DOHH2 (cell line): Measurements from ENCODE around the gene SSC5D.

Source experiments
- H3F3A ChIP-seq: fragments of 200-600 bp; sonication (generic), shearing (Covaris generic); 2 replicates; pipeline ENCODE4 v1.6.0; 2016; ENCODE audit warnings: antibody characterized with exemption, mild to moderate bottlenecking; ENCODE audit not compliant: control insufficient read depth, insufficient read depth
- H3K27ac ChIP-seq: fragments of 200-600 bp; sonication (generic); 2 replicates; pipeline ENCODE4 v1.5.1; 2014; ENCODE audit warnings: low read depth, mild to moderate bottlenecking, low read length, moderate library complexity
- H3K27me3 ChIP-seq: fragments of 200-600 bp; sonication (generic); 2 replicates; pipeline ENCODE4 v1.6.1; 2014; ENCODE audit warnings: mild to moderate bottlenecking, low read length, mixed read lengths; ENCODE audit not compliant: control insufficient read depth
- H3K36me3 ChIP-seq: fragments of 200-600 bp; sonication (generic); 2 replicates; pipeline ENCODE4 v1.6.1; 2014; ENCODE audit warnings: mild to moderate bottlenecking, low read length, moderate library complexity, mixed read lengths; ENCODE audit not compliant: control insufficient read depth
- H3K4me1 ChIP-seq: fragments of 200-600 bp; sonication (generic); 2 replicates; pipeline ENCODE4 v1.6.1; 2014; ENCODE audit warnings: mild to moderate bottlenecking, low read length, mixed read lengths; ENCODE audit not compliant: control insufficient read depth
- H3K4me2 ChIP-seq: fragments of 200-600 bp; sonication (generic); 2 replicates; pipeline ENCODE4 v1.6.0; 2014; ENCODE audit warnings: mild to moderate bottlenecking, low read length, moderate library complexity
- H3K4me3 ChIP-seq: fragments of 200-600 bp; sonication (generic); 2 replicates; pipeline ENCODE4 v1.5.1; 2014; ENCODE audit warnings: mild to moderate bottlenecking, low read length, mixed read lengths
- H3K79me2 ChIP-seq: fragments of 200-600 bp; sonication (generic); 2 replicates; pipeline ENCODE4 v1.6.1; 2014; ENCODE audit warnings: mild to moderate bottlenecking, low read length, mixed read lengths; ENCODE audit not compliant: control insufficient read depth
- H3K9me2 ChIP-seq: fragments of 200-600 bp; sonication (generic); replicated peaks from 2 replicates; pipeline ENCODE4 v1.6.1; 2014; ENCODE audit warnings: mild to moderate bottlenecking, low read length, mixed read lengths; ENCODE audit not compliant: control insufficient read depth
- H3K9me3 ChIP-seq: fragments of 200-600 bp; sonication (generic); 2 replicates; pipeline ENCODE4 v1.6.1; 2014; ENCODE audit warnings: antibody characterized with exemption, low read length, mixed read lengths; ENCODE audit not compliant: control insufficient read depth, insufficient read depth
- H4K20me1 ChIP-seq: fragments of 200-600 bp; sonication (generic); 2 replicates; pipeline ENCODE4 v1.6.0; 2014; ENCODE audit warnings: low read depth, mild to moderate bottlenecking, antibody characterized with exemption, low read length, moderate library complexity; ENCODE audit not compliant: control insufficient read depth, insufficient read depth
- EZH2phosphoT487 ChIP-seq: fragments of 200-600 bp; sonication (generic); IDR thresholded peaks from 2 replicates; pipeline ENCODE4 v1.6.1; 2017; ENCODE audit warnings: borderline replicate concordance, mild to moderate bottlenecking, antibody characterized with exemption, low read length, moderate library complexity, mixed read lengths
- TF ChIP-seq, protein P1 (sequence below): fragments of 200-600 bp; sonication (generic); IDR thresholded peaks from one replicate; pipeline ENCODE4 v1.5.1; 2014; ENCODE audit warnings: antibody characterized with exemption, mild to moderate bottlenecking, low read depth, low read length; ENCODE audit not compliant: poor library complexity, severe bottlenecking

The SSC5D gene

DNA sequence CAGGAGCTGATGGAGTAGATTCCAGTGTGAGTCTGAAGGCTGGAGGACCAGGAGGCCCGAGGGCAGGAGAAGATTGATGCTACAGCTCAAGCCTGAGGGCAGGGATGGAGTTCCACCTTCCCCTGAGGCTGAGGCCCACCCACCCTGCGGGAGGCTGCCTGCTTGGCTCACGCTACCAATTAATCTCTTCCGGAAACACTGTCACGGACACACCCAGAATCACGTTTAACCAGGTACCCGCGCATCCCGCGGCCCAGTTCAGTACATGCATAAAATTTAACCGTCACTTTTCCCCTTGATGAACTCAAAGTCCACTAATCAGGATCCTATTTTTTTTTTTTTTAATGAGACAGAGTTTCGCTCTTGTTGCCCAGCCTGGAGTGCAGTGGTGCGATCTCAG lies 17.0 kb upstream of the SSC5D start:
- Histone ChIP-seq H3K27me3 (no peaks in the 10 kb centered on the region), H3K9me2 (no peaks in the 10 kb centered on the region), H3K79me2 (no peaks in the 10 kb centered on the region), H3K4me1 (peaks cover 19% of the 10 kb centered on the region), H3F3A (no peaks in the 10 kb centered on the region), H3K9me3 (no peaks in the 10 kb centered on the region), H4K20me1 (no peaks in the 10 kb centered on the region), H3K27ac (no peak overlapping the region), H3K4me3 (no peak overlapping the region), H3K36me3 (no peaks in the 10 kb centered on the region), H3K4me2 (no peak overlapping the region)
- TF ChIP-seq, protein P1, sequence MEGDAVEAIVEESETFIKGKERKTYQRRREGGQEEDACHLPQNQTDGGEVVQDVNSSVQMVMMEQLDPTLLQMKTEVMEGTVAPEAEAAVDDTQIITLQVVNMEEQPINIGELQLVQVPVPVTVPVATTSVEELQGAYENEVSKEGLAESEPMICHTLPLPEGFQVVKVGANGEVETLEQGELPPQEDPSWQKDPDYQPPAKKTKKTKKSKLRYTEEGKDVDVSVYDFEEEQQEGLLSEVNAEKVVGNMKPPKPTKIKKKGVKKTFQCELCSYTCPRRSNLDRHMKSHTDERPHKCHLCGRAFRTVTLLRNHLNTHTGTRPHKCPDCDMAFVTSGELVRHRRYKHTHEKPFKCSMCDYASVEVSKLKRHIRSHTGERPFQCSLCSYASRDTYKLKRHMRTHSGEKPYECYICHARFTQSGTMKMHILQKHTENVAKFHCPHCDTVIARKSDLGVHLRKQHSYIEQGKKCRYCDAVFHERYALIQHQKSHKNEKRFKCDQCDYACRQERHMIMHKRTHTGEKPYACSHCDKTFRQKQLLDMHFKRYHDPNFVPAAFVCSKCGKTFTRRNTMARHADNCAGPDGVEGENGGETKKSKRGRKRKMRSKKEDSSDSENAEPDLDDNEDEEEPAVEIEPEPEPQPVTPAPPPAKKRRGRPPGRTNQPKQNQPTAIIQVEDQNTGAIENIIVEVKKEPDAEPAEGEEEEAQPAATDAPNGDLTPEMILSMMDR: no peak
- no peak for TF ChIP-seq EZH2phosphoT487

DNA sequence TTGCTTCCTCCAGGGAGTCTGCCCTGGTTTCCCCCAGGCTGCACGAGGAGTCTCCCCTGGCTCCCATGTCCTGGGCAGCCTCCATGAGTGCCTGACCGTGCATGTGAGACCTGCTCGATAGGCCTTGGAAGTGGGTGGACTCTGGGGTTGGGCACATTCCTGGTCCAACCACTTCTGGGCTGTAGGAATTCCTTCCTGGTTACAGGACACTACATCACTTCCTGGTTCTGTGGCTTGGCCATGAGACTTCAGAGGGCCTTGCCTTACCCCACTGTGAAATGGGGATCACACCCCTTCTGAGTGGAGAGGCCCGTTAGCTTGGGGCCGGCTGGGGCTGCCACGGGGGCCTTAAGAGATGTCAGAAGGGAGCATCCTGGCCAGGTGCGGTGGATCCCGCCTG lies 15.8 kb upstream of the SSC5D start:
- H4K20me1 ChIP-seq: no peaks in the 10 kb centered on the region
- H3K79me2 ChIP-seq: peaks cover under 1% of the 10 kb centered on the region; the same call in 1 of the 2 replicates
- no peaks in the 10 kb centered on the region for H3K27me3 ChIP-seq
- H3K4me3 ChIP-seq: no peak overlapping the region
- H3F3A ChIP-seq: no peaks in the 10 kb centered on the region
- peaks cover 20% of the 10 kb centered on the region for H3K4me1 ChIP-seq
- H3K27ac ChIP-seq: no peak overlapping the region
- no peaks in the 10 kb centered on the region for H3K9me2 ChIP-seq
- H3K4me2 ChIP-seq: no peak overlapping the region
- H3K9me3 ChIP-seq: no peaks in the 10 kb centered on the region
- no peaks in the 10 kb centered on the region for H3K36me3 ChIP-seq
- TF ChIP-seq, protein P1: no peak

DNA sequence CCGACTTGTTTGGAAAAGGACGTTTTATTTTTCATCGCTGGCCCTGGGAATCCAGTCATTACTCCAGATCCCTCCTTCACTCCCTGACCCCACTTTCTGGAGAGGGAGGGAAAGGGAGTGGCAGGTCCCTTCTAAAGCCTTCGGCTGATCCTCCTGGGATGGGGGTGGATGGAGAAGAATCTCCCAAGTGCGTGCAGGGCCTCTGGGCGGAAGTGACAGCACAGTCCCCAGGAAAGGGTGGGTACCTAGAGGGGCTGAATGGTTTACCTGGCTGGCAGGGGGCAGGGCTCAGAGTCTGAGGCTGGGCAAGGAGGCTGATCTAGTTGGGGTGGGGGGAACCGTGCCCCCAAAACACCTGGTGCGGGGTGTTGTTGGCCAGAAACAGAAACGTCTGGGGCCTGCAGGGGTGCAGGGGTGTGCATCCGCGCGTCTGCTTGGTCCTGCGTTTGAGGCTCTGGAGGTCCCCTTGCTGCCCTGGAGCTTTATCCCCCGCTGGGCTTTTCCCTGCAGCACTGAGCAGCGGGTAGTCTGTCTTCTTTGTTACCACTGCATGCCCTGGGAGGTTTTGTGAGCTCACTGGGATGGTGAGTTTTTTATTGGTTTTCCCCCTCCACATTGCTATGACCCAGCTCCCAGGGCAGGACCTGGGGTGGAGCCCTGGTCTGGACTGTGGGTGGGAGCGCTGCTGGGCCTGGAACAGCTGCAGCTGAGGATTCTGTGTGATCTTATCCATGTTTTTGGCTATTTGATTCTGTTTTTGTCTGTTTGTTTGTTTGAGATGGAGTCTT lies 14.8 kb upstream of the SSC5D start:
- Histone ChIP-seq H3K27ac (no peak overlapping the region), H3K79me2 (peaks cover 11% of the 10 kb centered on the region), H4K20me1 (no peaks in the 10 kb centered on the region), H3K4me2 (no peak overlapping the region), H3K9me2 (no peaks in the 10 kb centered on the region), H3K9me3 (no peaks in the 10 kb centered on the region), H3K4me1 (peaks cover 24% of the 10 kb centered on the region), H3K27me3 (no peaks in the 10 kb centered on the region), H3K4me3 (no peak overlapping the region), H3F3A (no peaks in the 10 kb centered on the region), H3K36me3 (no peaks in the 10 kb centered on the region)
- no peak for TF ChIP-seq EZH2phosphoT487
- TF ChIP-seq, protein P1: no peak
